Skeletal muscle tissue (tissue), 4 donors: Measurements from ENCODE around the gene TMEM94. TPM values are rescaled to one million over a fixed set of nuclear protein-coding genes. Genes with fewer than 3 reads are reported as not detected.

ENCODE experiments used
- H3K27ac ChIP-seq: one replicate; pipeline ENCODE4 v1.7.0; 2013; ENCODE audit warnings: mild to moderate bottlenecking, low read depth, low read length, inconsistent platforms
- H3K27me3 ChIP-seq, 3 donors: one replicate each; pipeline ENCODE4 v1.7.0; 2013; ENCODE audit warnings: low read length in 3 of 3; ENCODE audit not compliant: control insufficient read depth in 3 of 3, insufficient read depth in 3 of 3
- H3K36me3 ChIP-seq, 3 donors: one replicate each; pipeline ENCODE4 v1.7.0; 2013; ENCODE audit warnings: low read length in 3 of 3; ENCODE audit not compliant: control insufficient read depth in 3 of 3, insufficient read depth in 3 of 3
- H3K4me1 ChIP-seq, 3 donors: one replicate each; pipeline ENCODE4 v1.7.0; 2013; ENCODE audit warnings: low read length in 3 of 3, mild to moderate bottlenecking in 3 of 3; ENCODE audit not compliant: control insufficient read depth in 3 of 3, insufficient read depth in 3 of 3
- H3K4me3 ChIP-seq, 3 donors: one replicate each; pipeline ENCODE4 v1.7.0; 2013; ENCODE audit warnings: low read length in 3 of 3
- H3K9ac ChIP-seq, 3 donors: one replicate each; pipeline ENCODE4 v1.7.0; 2013; ENCODE audit warnings: low read length in 3 of 3, mild to moderate bottlenecking in 3 of 3, moderate library complexity in 2 of 3, low read depth in 1 of 3
- H3K9me3 ChIP-seq, 3 donors: one replicate each; pipeline ENCODE4 v1.7.0; 2013; ENCODE audit warnings: low read length in 3 of 3; ENCODE audit not compliant: control insufficient read depth in 3 of 3
- total RNA-seq: library from RNA; depleted of rRNA; stranded (reverse); fragments of >200 nt; gene quantifications from one replicate; pipeline ENCODE4 v1.2.3, GENCODE V29; 2014
- donor health status: Osteomylitis.

Gene TMEM94
- total RNA-seq, 1 donor from 2014 or later, result 18.3 TPM

DNA sequence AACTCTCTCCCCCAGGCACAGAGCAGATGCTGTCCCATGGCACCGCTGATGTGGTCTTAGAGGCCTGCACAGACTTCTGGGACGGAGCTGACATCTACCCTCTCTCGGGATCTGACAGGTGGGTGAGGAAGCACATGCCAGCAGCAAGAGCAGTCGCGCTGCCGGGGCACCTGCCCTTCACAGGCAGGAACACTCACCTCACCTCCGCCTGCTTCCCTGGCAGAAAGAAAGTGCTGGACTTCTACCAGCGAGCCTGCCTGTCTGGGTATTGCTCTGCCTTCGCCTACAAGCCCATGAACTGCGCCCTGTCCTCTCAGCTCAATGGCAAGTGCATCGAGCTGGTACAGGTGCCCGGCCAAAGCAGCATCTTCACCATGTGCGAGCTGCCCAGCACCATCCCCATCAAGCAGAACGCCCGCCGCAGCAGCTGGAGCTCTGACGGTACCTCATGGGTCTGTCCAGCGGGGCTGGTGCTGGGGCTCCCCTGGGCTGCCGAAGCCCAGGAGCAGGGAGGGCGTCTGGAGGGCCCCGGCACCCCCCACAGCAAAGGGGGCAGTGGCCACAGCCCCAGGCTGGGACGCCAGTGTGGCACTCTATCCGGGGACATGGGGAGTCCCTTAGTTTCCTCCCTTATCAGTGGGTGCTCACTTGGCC is 37.2 kb downstream of the TMEM94 start:
- Histone ChIP-seq H3K36me3 (peaks cover 66 to 73% (median 71%) of the 10 kb centered on the region in 3 donors), H3K9ac (no peak overlapping the region)

DNA sequence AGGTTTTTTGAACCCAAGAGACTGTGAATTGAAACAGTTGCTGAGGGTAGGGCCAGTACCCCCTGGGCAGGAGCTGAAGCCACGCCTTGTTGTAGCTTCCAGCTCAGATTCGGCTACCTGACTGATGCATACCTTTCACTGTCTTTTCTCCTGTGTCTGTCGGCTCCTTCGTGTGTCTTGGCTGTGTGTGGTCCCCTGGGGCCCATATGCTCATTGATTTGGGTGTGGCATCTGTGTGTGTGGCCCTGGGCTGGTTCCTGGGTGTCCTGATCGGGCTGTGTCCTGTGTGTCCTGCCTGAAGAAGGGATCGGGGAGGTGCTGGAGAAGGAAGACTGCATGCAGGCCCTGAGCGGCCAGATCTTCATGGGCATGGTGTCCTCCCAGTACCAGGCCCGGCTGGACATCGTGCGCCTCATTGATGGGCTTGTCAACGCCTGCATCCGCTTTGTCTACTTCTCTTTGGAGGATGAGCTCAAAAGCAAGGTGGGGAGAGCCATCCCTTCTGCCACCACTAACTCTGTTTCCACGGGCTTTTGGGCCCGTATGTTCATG is 38.0 kb downstream of the TMEM94 start:
- H3K36me3 ChIP-seq, result peaks cover 68 to 79% (median 74%) of the 10 kb centered on the region in 3 donors
- H3K27ac ChIP-seq, result no peak overlapping the region
- H3K9me3 ChIP-seq, result no peaks in the 10 kb centered on the region
- peaks cover 26 to 39% (median 30%) of the 10 kb centered on the region in 3 donors for H3K4me1 ChIP-seq
- no peak overlapping the region for H3K4me3 ChIP-seq
- H3K9ac ChIP-seq, result no peak overlapping the region
- H3K27me3 ChIP-seq, result no peaks in the 10 kb centered on the region

More for the DNA sequence above, 37.2 kb downstream of the TMEM94 start:
- peaks cover 27 to 39% (median 30%) of the 10 kb centered on the region in 3 donors for H3K4me1 ChIP-seq
- no peak overlapping the region for H3K4me3 ChIP-seq
- H3K27ac ChIP-seq, result no peak overlapping the region
- no peaks in the 10 kb centered on the region for H3K9me3 ChIP-seq
- H3K27me3 ChIP-seq, result no peaks in the 10 kb centered on the region

DNA sequence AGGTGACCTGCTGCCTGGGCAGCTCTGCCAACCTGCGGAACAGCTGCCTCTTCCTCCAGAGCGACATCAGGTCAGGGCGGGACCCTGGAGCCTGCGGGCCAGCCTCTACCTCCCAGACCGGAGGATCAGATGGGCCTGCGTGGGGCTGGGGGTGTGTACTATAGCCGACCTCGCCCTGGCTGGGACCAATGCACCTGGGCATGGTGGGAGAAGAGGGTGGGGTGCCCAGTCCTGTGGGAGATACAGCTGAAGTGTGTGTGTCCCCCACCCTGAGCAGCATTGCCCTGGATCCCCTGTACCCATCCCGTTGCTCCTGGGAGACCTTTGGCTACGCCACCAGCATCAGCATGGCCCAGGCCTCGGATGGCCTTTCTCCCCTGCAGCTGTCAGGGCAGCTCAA is 39.6 kb downstream of the TMEM94 start:
- Histone ChIP-seq H3K4me1 (peaks cover 17 to 35% (median 20%) of the 10 kb centered on the region in 3 donors), H3K9me3 (no peaks in the 10 kb centered on the region), H3K27me3 (no peaks in the 10 kb centered on the region), H3K27ac (no peak overlapping the region), H3K9ac (peak overlapping the region in 1 of 3 donors; percentile 16), H3K4me3 (no peak overlapping the region), H3K36me3 (peaks cover 78 to 86% (median 85%) of the 10 kb centered on the region in 3 donors)

DNA sequence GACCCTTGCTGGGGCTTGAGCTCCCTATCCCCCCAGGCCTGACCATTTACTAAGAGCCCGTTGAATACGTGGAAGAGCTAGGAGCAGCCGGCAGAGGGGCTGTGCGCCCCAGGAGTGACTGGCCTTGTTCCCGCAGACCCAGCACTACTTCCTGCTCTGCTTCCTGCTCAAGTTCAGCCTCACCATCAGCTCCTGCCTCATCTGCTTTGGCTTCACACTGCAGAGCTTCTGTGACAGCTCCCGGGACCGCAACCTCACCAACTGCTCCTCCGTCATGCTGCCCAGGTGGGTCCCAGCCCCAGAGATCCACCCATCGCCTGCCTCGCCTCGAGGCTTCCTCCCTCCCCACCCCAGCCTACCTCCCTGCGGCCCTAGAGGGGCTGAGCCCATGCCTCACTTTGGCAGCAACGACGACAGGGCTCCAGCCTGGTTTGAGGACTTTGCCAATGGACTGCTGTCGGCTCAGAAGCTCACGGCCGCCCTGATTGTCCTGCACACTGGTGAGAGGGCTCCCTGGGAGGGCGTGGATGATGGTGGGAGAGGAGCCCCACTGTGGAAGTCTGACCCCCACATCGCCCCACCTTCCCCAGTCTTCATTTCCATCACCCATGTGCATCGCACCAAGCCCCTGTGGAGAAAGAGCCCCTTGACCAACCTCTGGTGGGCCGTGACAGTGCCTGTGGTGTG is 41.7 kb downstream of the TMEM94 start:
- Histone ChIP-seq H3K4me1 (peaks cover 20 to 34% (median 26%) of the 10 kb centered on the region in 3 donors), H3K9me3 (no peaks in the 10 kb centered on the region), H3K27me3 (no peaks in the 10 kb centered on the region), H3K27ac (no peak overlapping the region), H3K4me3 (no peak overlapping the region), H3K36me3 (peaks cover 60 to 69% (median 65%) of the 10 kb centered on the region in 3 donors), H3K9ac (peak overlapping the region in 1 of 3 donors; percentile 40)

DNA sequence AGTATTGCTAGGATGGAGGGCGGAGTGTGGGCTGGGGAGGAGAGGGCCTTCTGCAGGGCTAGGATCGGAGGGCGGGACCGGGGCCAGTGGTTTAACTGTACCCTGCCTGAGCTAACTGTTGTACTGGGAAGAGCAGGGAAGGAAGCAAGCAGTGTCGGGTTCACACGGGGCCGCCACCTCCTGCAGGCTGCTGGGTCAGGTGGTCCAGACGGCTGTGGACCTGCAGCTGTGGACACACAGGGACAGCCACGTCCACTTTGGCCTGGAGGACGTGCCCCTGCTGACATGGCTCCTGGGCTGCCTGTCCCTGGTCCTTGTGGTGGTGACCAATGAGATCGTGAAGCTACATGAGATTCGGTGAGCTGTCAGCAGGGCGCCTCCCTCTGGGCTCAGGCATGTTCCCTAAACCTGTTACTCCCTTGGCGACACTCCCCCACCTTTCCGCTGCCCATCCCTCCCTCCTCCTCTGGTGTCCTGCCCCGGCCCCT is 42.3 kb downstream of the TMEM94 start:
- no peaks in the 10 kb centered on the region for H3K27me3 ChIP-seq
- H3K4me3 ChIP-seq, result no peak overlapping the region
- H3K36me3 ChIP-seq, result peaks cover 59 to 67% (median 63%) of the 10 kb centered on the region in 3 donors
- peak overlapping the region; percentile 30 for H3K27ac ChIP-seq
- H3K4me1 ChIP-seq, result peaks cover 20 to 35% (median 26%) of the 10 kb centered on the region in 3 donors
- no peaks in the 10 kb centered on the region for H3K9me3 ChIP-seq
- peak overlapping the region in 1 of 3 donors; percentile 40 for H3K9ac ChIP-seq

DNA sequence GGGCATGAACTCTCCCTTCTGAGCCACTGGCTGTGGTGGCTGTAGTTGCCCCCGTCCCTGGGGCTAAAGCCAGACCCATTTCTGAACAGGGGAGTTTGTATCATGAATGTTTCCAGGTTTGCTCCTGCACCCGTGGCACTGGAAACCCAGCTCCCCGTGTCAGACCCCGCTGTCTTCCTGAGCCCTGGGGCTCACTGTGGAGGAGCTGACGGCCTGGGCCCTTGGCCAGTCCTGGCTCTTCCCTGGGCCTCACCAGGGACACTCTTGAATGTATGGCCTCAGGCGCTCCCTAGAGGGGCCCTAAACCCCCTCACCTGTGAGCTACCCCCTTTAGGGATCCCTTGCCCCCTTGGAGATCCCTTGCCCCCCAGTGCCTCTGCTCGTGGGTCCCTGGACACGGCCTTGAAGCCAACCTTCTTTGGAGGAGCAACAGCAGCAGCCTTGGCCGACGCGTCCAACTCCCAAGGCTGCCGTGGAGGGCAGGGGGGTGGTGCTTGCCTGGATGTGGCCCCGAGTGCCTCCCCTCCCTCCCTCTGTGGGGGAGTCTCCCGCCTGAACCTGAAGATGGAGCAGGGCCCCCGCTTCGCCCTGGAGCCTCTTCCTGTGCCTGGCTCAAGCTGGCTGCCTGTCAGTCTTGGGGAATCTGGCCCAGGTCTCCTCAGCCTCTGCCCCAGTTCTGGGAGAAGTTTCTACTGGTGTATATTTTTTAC is 43.0 kb downstream of the TMEM94 start:
- peak overlapping the region; percentile 30 for H3K27ac ChIP-seq
- peaks cover 20 to 42% (median 31%) of the 10 kb centered on the region in 3 donors for H3K4me1 ChIP-seq

DNA sequence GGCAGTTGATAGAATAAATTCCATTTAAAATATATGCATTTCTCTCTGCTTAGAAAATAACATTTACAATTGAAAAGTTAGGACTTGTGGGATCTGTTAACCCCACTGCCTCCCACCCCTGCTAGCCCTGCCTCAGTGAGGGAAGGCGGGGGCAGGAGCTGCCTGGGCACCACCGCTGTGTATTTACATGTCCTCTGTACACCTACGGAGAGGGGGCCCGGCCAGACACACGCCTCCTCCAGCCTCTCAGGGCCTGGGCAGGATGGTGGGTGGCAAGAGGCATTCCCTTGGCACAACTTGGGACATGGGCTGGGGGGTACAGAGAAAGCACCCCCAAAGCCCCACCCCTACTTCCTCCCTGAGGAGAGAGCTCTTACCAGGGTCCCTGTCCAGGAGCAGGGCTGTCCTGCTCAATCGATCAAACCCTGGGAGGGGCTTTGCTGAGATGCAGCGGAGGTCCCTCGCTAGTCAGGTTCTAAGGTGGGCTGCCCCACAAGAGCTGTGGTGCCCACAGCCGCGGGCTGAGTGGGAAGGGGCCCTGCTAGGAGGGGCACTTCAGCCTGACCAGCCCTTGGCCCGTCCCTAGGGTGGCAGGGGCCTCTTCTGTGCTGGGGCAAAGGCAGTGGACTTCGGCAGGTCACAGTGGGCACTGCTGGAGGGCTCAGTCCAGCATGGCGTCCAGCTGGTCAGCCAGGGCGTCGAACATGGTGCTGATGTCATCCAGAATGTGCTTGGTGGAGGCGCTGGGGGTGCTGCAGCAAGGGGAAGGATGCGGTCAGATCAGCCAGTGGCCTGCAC is 44.2 kb downstream of the TMEM94 start:
- Histone ChIP-seq H3K27me3 (no peaks in the 10 kb centered on the region), H3K4me3 (no peak overlapping the region), H3K9me3 (no peaks in the 10 kb centered on the region), H3K27ac (no peak overlapping the region), H3K4me1 (peaks cover 20 to 46% (median 33%) of the 10 kb centered on the region in 3 donors), H3K9ac (peak overlapping the region in 2 of 3 donors; percentile 33 to 40), H3K36me3 (peaks cover 47 to 56% (median 49%) of the 10 kb centered on the region in 3 donors)

More for the DNA sequence above, 43.0 kb downstream of the TMEM94 start:
- Histone ChIP-seq H3K36me3 (peaks cover 52 to 61% (median 56%) of the 10 kb centered on the region in 3 donors), H3K27me3 (no peaks in the 10 kb centered on the region), H3K9me3 (no peaks in the 10 kb centered on the region), H3K9ac (peak overlapping the region in 2 of 3 donors; percentile 32 to 40), H3K4me3 (no peak overlapping the region)

DNA sequence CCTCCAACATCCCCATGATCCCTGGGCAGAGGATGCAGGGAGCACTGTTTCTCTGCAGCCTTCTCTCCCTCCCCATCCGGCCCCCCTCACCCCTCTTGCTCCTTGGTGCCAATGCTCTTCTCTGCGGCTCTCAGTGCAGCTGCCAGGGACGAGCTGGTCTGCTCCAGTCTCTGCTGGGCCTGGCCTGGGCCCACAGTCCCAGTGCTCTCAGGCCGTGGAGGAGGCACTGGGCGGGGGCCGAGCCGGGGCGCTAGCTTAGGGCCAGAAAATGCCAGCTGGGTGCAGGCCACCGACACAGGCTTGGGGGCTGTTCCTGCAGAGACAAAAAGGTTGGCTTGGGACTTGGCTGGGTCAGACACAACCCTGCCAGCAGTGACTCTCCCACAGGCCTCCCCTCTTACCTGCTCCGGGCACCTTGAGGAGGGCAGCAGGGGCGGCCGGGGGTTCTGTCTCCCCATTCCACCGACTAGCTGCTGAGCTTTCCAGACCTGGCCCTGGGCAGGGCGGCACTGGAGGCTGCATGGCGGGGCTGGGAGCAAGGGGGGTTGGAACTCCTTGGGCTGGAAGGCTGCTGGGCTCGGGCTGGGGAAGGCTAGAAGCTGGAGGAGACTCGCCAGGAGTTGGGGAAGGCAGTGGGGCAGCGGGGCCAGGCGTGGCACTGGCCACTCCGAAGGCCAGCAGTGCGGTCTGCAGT is 45.1 kb downstream of the TMEM94 start:
- Histone ChIP-seq H3K27me3 (no peaks in the 10 kb centered on the region), H3K36me3 (peaks cover 44 to 56% (median 48%) of the 10 kb centered on the region in 3 donors), H3K27ac (peak overlapping the region; percentile 25), H3K4me3 (no peak overlapping the region), H3K9me3 (no peaks in the 10 kb centered on the region), H3K4me1 (peaks cover 20 to 46% (median 33%) of the 10 kb centered on the region in 3 donors), H3K9ac (peak overlapping the region in 2 of 3 donors; percentile 10 to 16)
